SJSA1 (cell line): Measurements from ENCODE around the gene SLK. TPM values are rescaled to one million over a fixed set of nuclear protein-coding genes. Genes with fewer than 3 reads are reported as not detected.

ENCODE experiments used
- DNase-seq, 2 experiments: peaks; one replicate each; pipeline ENCODE4 v3.0.0-alpha.2; 2015 to 2020; ENCODE audit warnings: low spot score in 2 of 2, low read depth in 1 of 2
- H3K27ac ChIP-seq: fragments of 250-450 bp; sonication (Bioruptor Pico); 2 replicates; pipeline ENCODE4 v1.5.1; 2020; ENCODE audit warnings: mild to moderate bottlenecking, moderate library complexity
- H3K27me3 ChIP-seq: fragments of 250-450 bp; sonication (Bioruptor Pico); replicated peaks from 2 replicates; pipeline ENCODE4 v1.5.1; 2020; ENCODE audit warnings: mild to moderate bottlenecking, moderate library complexity
- H3K36me3 ChIP-seq: fragments of 250-450 bp; sonication (Bioruptor Pico); 2 replicates; pipeline ENCODE4 v1.5.1; 2020; ENCODE audit warnings: mild to moderate bottlenecking
- H3K4me1 ChIP-seq: fragments of 250-450 bp; sonication (Bioruptor Pico); replicated peaks from 2 replicates; pipeline ENCODE4 v1.6.1; 2021; ENCODE audit warnings: mild to moderate bottlenecking
- H3K4me3 ChIP-seq: fragments of 250-450 bp; sonication (Bioruptor Pico); 2 replicates; pipeline ENCODE4 v1.5.1; 2020; ENCODE audit warnings: mild to moderate bottlenecking
- H3K9me3 ChIP-seq: fragments of 250-450 bp; sonication (Bioruptor Pico); replicated peaks from 2 replicates; pipeline ENCODE4 v1.5.1; 2020; ENCODE audit warnings: mild to moderate bottlenecking
- total RNA-seq: library from RNA; depleted of rRNA; stranded (reverse); fragments of >200 nt; shearing (Covaris generic); gene quantifications from 2 replicates; pipeline ENCODE4 v1.2.3, GENCODE V29; 2014

Gene SLK
- total RNA-seq, 1 experiment from 2014 or later = 35.5 TPM

GRCh38 chr10:103930881-103931280 is 36.1 kb upstream of the SLK start:
- H3K27ac ChIP-seq = no peak overlapping the region

GRCh38 chr10:103931603-103932002 is 35.3 kb upstream of the SLK start:
- Histone ChIP-seq H3K4me1 (no peaks in the 10 kb centered on the region), H3K9me3 (no peaks in the 10 kb centered on the region), H3K27ac (no peak overlapping the region), H3K36me3 (no peaks in the 10 kb centered on the region), H3K27me3 (no peaks in the 10 kb centered on the region), H3K4me3 (no peak overlapping the region)
- no peak for DNase-seq

More at GRCh38 chr10:103930881-103931280, 36.1 kb upstream of the SLK start:
- H3K4me1 ChIP-seq = no peaks in the 10 kb centered on the region
- H3K9me3 ChIP-seq = no peaks in the 10 kb centered on the region
- no peaks in the 10 kb centered on the region for H3K27me3 ChIP-seq
- DNase-seq = no peak
- H3K36me3 ChIP-seq = no peaks in the 10 kb centered on the region
- no peak overlapping the region for H3K4me3 ChIP-seq

GRCh38 chr10:103932271-103932670 is 34.7 kb upstream of the SLK start:
- no peaks in the 10 kb centered on the region for H3K4me1 ChIP-seq
- H3K4me3 ChIP-seq = no peak overlapping the region
- no peaks in the 10 kb centered on the region for H3K36me3 ChIP-seq
- H3K9me3 ChIP-seq = no peaks in the 10 kb centered on the region
- DNase-seq = no peak
- H3K27me3 ChIP-seq = no peaks in the 10 kb centered on the region
- H3K27ac ChIP-seq = no peak overlapping the region

- DNase-seq = no peak
- no peaks in the 10 kb centered on the region for H3K9me3 ChIP-seq
- H3K27ac ChIP-seq = no peak overlapping the region
- no peaks in the 10 kb centered on the region for H3K27me3 ChIP-seq
- no peak overlapping the region for H3K4me3 ChIP-seq
- H3K4me1 ChIP-seq = no peaks in the 10 kb centered on the region
- no peaks in the 10 kb centered on the region for H3K36me3 ChIP-seq
Observed at GRCh38 chr10:103932971-103933370, 34.0 kb upstream of the SLK start.

GRCh38 chr10:103933557-103934121 is 33.3 kb upstream of the SLK start:
- Histone ChIP-seq H3K4me3 (no peak overlapping the region), H3K4me1 (no peaks in the 10 kb centered on the region), H3K27me3 (peaks cover 3% of the 10 kb centered on the region; the same call in 1 of the 2 replicates), H3K27ac (no peak overlapping the region), H3K36me3 (no peaks in the 10 kb centered on the region), H3K9me3 (no peaks in the 10 kb centered on the region)
- no peak for DNase-seq

- DNase-seq = no peak
Observed at GRCh38 chr10:103934308-103934707, 32.6 kb upstream of the SLK start.

GRCh38 chr10:103936022-103936421 is 30.9 kb upstream of the SLK start:
- H3K36me3 ChIP-seq = no peaks in the 10 kb centered on the region
- no peak overlapping the region for H3K27ac ChIP-seq
- DNase-seq = no peak
- H3K9me3 ChIP-seq = no peaks in the 10 kb centered on the region
- no peak overlapping the region for H3K4me3 ChIP-seq
- H3K4me1 ChIP-seq = no peaks in the 10 kb centered on the region
- peaks cover 8% of the 10 kb centered on the region; the same call in 1 of the 2 replicates for H3K27me3 ChIP-seq

More at GRCh38 chr10:103934308-103934707, 32.6 kb upstream of the SLK start:
- Histone ChIP-seq H3K4me1 (no peaks in the 10 kb centered on the region), H3K9me3 (no peaks in the 10 kb centered on the region), H3K36me3 (no peaks in the 10 kb centered on the region), H3K4me3 (no peak overlapping the region), H3K27me3 (peaks cover 8% of the 10 kb centered on the region; the same call in 1 of the 2 replicates), H3K27ac (no peak overlapping the region)

- H3K4me3 ChIP-seq = no peak overlapping the region
- no peaks in the 10 kb centered on the region for H3K36me3 ChIP-seq
- no peak for DNase-seq
- peaks cover 12% of the 10 kb centered on the region for H3K27me3 ChIP-seq
- H3K4me1 ChIP-seq = no peaks in the 10 kb centered on the region
- no peak overlapping the region for H3K27ac ChIP-seq
- no peaks in the 10 kb centered on the region for H3K9me3 ChIP-seq
Observed at GRCh38 chr10:103939522-103939921, 27.4 kb upstream of the SLK start.

GRCh38 chr10:103941801-103942200 is 25.1 kb upstream of the SLK start:
- Histone ChIP-seq H3K4me3 (no peak overlapping the region), H3K9me3 (no peaks in the 10 kb centered on the region), H3K36me3 (no peaks in the 10 kb centered on the region), H3K4me1 (no peaks in the 10 kb centered on the region), H3K27ac (no peak overlapping the region), H3K27me3 (peaks cover 17% of the 10 kb centered on the region)
- no peak for DNase-seq

GRCh38 chr10:103942866-103943265 is 24.1 kb upstream of the SLK start:
- Histone ChIP-seq H3K27ac (no peak overlapping the region), H3K4me3 (no peak overlapping the region), H3K9me3 (no peaks in the 10 kb centered on the region), H3K27me3 (peaks cover 17% of the 10 kb centered on the region), H3K36me3 (no peaks in the 10 kb centered on the region), H3K4me1 (no peaks in the 10 kb centered on the region)
- no peak for DNase-seq

GRCh38 chr10:103947799-103948516 is 19.0 kb upstream of the SLK start:
- H3K27me3 ChIP-seq = peaks cover 5% of the 10 kb centered on the region
- DNase-seq = no peak
- H3K36me3 ChIP-seq = no peaks in the 10 kb centered on the region
- H3K27ac ChIP-seq = no peak overlapping the region
- H3K9me3 ChIP-seq = no peaks in the 10 kb centered on the region
- no peak overlapping the region for H3K4me3 ChIP-seq
- H3K4me1 ChIP-seq = no peaks in the 10 kb centered on the region

- no peak overlapping the region for H3K27ac ChIP-seq
- no peak for DNase-seq
- H3K4me3 ChIP-seq = no peak overlapping the region
- H3K4me1 ChIP-seq = no peaks in the 10 kb centered on the region
- H3K9me3 ChIP-seq = no peaks in the 10 kb centered on the region
- H3K36me3 ChIP-seq = no peaks in the 10 kb centered on the region
- peaks cover 4% of the 10 kb centered on the region for H3K27me3 ChIP-seq
Observed at GRCh38 chr10:103949728-103950127, 17.2 kb upstream of the SLK start.

- H3K4me1 ChIP-seq = no peaks in the 10 kb centered on the region
- H3K27me3 ChIP-seq = no peaks in the 10 kb centered on the region
- H3K36me3 ChIP-seq = no peaks in the 10 kb centered on the region
- no peak overlapping the region for H3K27ac ChIP-seq
- no peaks in the 10 kb centered on the region for H3K9me3 ChIP-seq
- H3K4me3 ChIP-seq = no peak overlapping the region
- DNase-seq = no peak
Observed at GRCh38 chr10:103951183-103951582, 15.8 kb upstream of the SLK start.

- Histone ChIP-seq H3K27ac (no peak overlapping the region), H3K9me3 (no peaks in the 10 kb centered on the region), H3K36me3 (no peaks in the 10 kb centered on the region), H3K27me3 (no peaks in the 10 kb centered on the region), H3K4me3 (no peak overlapping the region), H3K4me1 (no peaks in the 10 kb centered on the region)
- DNase-seq = no peak
Observed at GRCh38 chr10:103951942-103952341, 15.0 kb upstream of the SLK start.
